NOMO-1 treated with DMSO at 0.1 percent for 48 hours (cell line): ENCODE measurements around the gene RND3.

Source experiments
- DNase-seq: peaks from one replicate; lab custom pipeline; 2025; ENCODE audit not compliant: unreplicated experiment; lab: John Stamatoyannopoulos, UW

RND3 gene

GRCh38 chr2:150445398-150445797, 42.1 kb downstream of the RND3 start:
- DNase-seq, result no peak

GRCh38 chr2:150442484-150442883, 45.0 kb downstream of the RND3 start:
- DNase-seq, result no peak

- DNase-seq, result no peak
Observed at GRCh38 chr2:150441784-150442183, 45.7 kb downstream of the RND3 start.

GRCh38 chr2:150441226-150441625, 46.2 kb downstream of the RND3 start:
- DNase-seq, result no peak

- DNase-seq, result no peak
Observed at GRCh38 chr2:150438654-150439053, 48.8 kb downstream of the RND3 start.

GRCh38 chr2:150438041-150438440, 49.4 kb downstream of the RND3 start:
- no peak for DNase-seq

GRCh38 chr2:150432312-150432625, 55.2 kb downstream of the RND3 start:
- DNase-seq, result no peak

- no peak for DNase-seq
Observed at GRCh38 chr2:150431561-150432311, 55.7 kb downstream of the RND3 start.

GRCh38 chr2:150429384-150429961, 58.0 kb downstream of the RND3 start:
- no peak for DNase-seq

- no peak for DNase-seq
Observed at GRCh38 chr2:150428641-150429040, 58.8 kb downstream of the RND3 start.

GRCh38 chr2:150427298-150427697, 60.2 kb downstream of the RND3 start:
- no peak for DNase-seq

GRCh38 chr2:150426724-150427123, 60.7 kb downstream of the RND3 start:
- no peak for DNase-seq

- peak; percentile 23 for DNase-seq
Observed at GRCh38 chr2:150426315-150426714, 61.2 kb downstream of the RND3 start.

- no peak for DNase-seq
Observed at GRCh38 chr2:150425121-150425955, 62.1 kb downstream of the RND3 start.

GRCh38 chr2:150424406-150424805, 63.1 kb downstream of the RND3 start:
- no peak for DNase-seq

- DNase-seq, result no peak
Observed at GRCh38 chr2:150421126-150421651, 66.3 kb downstream of the RND3 start.

GRCh38 chr2:150418916-150419315, 68.6 kb downstream of the RND3 start:
- no peak for DNase-seq
